ENCODE measurements around the gene SDK1. TPM values are rescaled to one million over a fixed set of nuclear protein-coding genes. Genes with fewer than 3 reads are reported as not detected.

The SDK1 gene
- total and polyA plus RNA-seq, 4 donors, result 1.9 to 46.3 (median 12.4) TPM

DNA sequence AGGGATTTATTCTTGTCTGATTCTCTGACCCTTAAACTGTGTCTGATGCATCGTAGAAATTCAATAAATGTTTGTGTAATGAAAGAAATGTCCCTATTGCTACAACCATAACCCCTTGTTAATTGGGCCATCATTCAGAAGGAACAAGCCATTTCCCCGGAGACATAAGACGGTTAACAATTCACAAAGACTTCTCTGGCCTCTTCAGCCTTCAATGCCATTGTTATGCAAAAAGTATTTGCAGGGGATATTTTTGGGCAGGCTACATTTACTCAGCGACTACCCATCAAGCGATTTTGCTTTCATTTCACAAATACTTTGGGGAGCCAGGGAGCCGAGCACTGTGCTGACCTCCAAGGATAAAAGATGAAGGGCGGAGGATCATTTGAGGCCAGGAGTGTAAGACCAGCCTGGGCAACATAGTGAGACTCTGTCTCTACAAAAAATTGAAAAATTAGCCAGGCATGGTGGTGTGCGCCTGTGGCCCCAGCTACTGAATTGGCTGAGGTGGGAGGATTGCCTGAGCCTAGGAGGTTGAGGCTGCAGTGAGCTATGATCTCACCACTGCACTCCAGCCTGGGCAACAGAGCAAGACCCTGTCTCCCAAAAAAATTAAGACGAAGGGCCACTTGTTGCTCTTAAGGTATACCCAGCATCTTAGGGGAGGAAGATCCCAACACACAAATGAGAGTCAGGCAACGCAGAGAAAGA is 20.0 kb upstream of the SDK1 start:
- no peak for ATAC-seq (ENCODE audit: low FRiP score)
- 64 to 70% methylated on average over 10 of the region's 10 CpGs for WGBS, 2 donors
- H3K27me3 ChIP-seq (ENCODE audit: control insufficient read depth in 1 of 2, insufficient read depth in 2 of 2, low read length in 1 of 2), result no peaks in the 10 kb centered on the region
- H3K4me1 ChIP-seq (ENCODE audit: control insufficient read depth in 1 of 2, insufficient read depth in 2 of 2, low read length in 2 of 2), result peaks cover 0 to 2% of the 10 kb centered on the region in 2 donors
- H3K36me3 ChIP-seq (ENCODE audit: control insufficient read depth in 1 of 2, insufficient read depth in 2 of 2, low read length in 1 of 2), result no peaks in the 10 kb centered on the region
- DNase-seq, result peak in 1 of 2 donors; percentile 17
- no peaks in the 10 kb centered on the region for H3K9me3 ChIP-seq (ENCODE audit: control insufficient read depth, low read length)
- H3K27ac ChIP-seq (ENCODE audit: low read depth in 1 of 2, low read length in 2 of 2), result peak overlapping the region; percentile 30 to 80
- intact Hi-C loops (cut with DNase I), result no loop called here
- no peak overlapping the region for H3K4me3 ChIP-seq (ENCODE audit: low read length in 2 of 2)

DNA sequence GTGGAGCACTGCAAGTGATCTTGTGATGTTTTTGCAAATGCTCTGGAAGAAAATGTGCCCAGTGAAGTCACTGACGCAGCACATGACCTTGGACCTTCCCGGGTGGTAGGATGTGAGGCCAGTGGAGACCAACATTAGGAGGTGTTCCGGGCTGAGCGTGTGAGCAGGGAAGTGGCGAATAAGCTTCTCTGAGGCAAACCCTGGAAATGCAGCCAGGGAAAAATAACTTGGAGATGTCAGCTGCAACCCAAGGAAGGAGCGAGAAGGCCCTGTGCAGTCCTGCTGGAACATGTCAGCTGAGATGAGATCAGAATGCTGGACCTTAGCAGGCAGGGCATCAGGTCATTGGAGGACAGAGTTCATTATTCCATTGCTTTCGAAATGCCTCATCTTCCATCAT is 18.6 kb upstream of the SDK1 start:
- Histone ChIP-seq H3K36me3 (ENCODE audit: control insufficient read depth in 1 of 2, insufficient read depth in 2 of 2, low read length in 1 of 2) (no peaks in the 10 kb centered on the region), H3K27ac (ENCODE audit: low read depth in 1 of 2, low read length in 2 of 2) (peak overlapping the region in 1 of 2 donors; percentile 37), H3K27me3 (ENCODE audit: control insufficient read depth in 1 of 2, insufficient read depth in 2 of 2, low read length in 1 of 2) (no peaks in the 10 kb centered on the region), H3K4me3 (ENCODE audit: low read length in 2 of 2) (no peak overlapping the region), H3K9me3 (ENCODE audit: control insufficient read depth, low read length) (no peaks in the 10 kb centered on the region), H3K4me1 (ENCODE audit: control insufficient read depth in 1 of 2, insufficient read depth in 2 of 2, low read length in 2 of 2) (peaks cover 0 to 2% of the 10 kb centered on the region in 2 donors)
- ATAC-seq (ENCODE audit: low FRiP score), result peak; percentile 73
- intact Hi-C loops (cut with DNase I), result no loop called here
- 7 to 10% methylated on average over 7 of the region's 7 CpGs for WGBS, 2 donors
- DNase-seq, result peak; percentile 64 to 73

DNA sequence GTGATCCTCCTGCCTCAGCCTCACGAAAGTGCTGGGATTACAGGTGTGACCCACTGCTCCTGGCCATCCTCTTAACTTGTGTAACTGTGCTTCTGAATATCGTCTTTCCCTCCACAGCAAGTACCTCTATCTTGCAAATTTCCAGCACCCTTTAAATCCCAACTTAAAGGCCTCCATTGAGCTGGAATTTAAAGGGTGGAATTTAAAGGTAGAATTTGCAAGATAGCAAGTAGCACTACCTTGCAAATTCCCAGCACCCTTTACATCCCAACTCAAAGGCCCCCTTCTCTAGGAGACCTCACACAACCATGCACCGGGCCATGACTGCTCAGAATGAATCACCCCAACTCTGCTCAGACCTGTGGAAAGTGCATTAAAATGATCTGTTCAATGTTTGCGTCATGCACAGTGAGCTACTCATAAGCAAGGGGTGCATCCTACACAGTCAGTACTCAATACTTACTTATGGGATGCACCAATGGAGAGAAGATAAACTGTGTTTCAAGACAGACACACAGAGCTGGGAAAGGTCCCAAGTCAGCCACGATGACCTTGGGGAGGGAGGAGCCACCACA is 17.8 kb upstream of the SDK1 start:
- Histone ChIP-seq H3K4me1 (ENCODE audit: control insufficient read depth in 1 of 2, insufficient read depth in 2 of 2, low read length in 2 of 2) (peaks cover 0 to 2% of the 10 kb centered on the region in 2 donors), H3K27me3 (ENCODE audit: control insufficient read depth in 1 of 2, insufficient read depth in 2 of 2, low read length in 1 of 2) (no peaks in the 10 kb centered on the region), H3K4me3 (ENCODE audit: low read length in 2 of 2) (no peak overlapping the region), H3K9me3 (ENCODE audit: control insufficient read depth, low read length) (no peaks in the 10 kb centered on the region), H3K36me3 (ENCODE audit: control insufficient read depth in 1 of 2, insufficient read depth in 2 of 2, low read length in 1 of 2) (no peaks in the 10 kb centered on the region), H3K27ac (ENCODE audit: low read depth in 1 of 2, low read length in 2 of 2) (peak overlapping the region in 1 of 2 donors; percentile 14)
- WGBS, 2 donors, result 82 to 86% methylated on average over 5 of the region's 5 CpGs
- DNase-seq (no peak), ATAC-seq (ENCODE audit: low FRiP score) (no peak)
- intact Hi-C loops (cut with DNase I), result no loop called here

DNA sequence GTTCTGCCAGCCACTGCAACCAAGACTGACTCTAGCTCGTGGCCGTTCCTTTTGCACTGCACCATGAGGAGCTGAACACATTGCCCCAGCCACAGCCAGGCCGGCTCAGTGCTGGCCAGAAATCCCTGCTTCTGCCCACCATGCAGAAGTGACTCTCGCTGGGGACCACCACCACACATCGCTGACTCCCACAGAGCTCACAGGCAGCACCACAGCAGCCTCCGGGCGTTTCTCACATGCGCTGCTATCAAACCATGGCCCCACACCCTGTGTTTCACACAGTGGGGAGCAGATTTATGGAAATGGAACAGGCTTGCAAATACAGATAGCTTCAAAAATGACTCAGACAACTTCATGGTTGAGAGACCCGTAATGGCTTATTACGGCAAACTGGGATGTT is 15.4 kb upstream of the SDK1 start:
- Histone ChIP-seq H3K27ac (ENCODE audit: low read depth in 1 of 2, low read length in 2 of 2) (no peak overlapping the region), H3K4me3 (ENCODE audit: low read length in 2 of 2) (no peak overlapping the region), H3K4me1 (ENCODE audit: control insufficient read depth in 1 of 2, insufficient read depth in 2 of 2, low read length in 2 of 2) (no peaks in the 10 kb centered on the region), H3K27me3 (ENCODE audit: control insufficient read depth in 1 of 2, insufficient read depth in 2 of 2, low read length in 1 of 2) (no peaks in the 10 kb centered on the region), H3K9me3 (ENCODE audit: control insufficient read depth, low read length) (peaks cover 2% of the 10 kb centered on the region), H3K36me3 (ENCODE audit: control insufficient read depth in 1 of 2, insufficient read depth in 2 of 2, low read length in 1 of 2) (no peaks in the 10 kb centered on the region)
- peak in 1 of 2 donors; percentile 59 for DNase-seq
- intact Hi-C loops (cut with DNase I), result no loop called here
- 96% methylated on average over 10 of the region's 10 CpGs for WGBS, 2 donors
- no peak for ATAC-seq (ENCODE audit: low FRiP score)

DNA sequence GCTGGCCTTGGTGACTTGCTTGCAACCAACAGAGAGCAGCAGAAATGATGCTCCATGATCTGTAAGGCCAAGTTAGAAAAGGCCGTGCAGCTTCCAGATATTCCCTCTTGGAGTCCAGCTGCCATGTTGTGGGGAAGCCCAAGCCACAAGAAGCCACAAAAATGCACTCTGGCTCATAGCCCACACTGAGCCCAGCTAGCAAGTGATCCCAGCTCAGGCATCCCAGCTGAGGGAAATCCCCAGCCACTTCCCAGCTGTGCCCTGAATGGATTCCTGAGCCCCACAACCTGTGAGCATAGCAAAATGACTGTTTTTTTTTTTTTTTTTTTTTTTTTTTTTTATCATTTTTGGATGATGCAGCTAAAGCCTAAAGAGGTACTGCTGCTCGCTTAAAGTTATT is 11.1 kb upstream of the SDK1 start:
- no peaks in the 10 kb centered on the region for H3K4me1 ChIP-seq (ENCODE audit: control insufficient read depth in 1 of 2, insufficient read depth in 2 of 2, low read length in 2 of 2)
- DNase-seq (no peak), ATAC-seq (ENCODE audit: low FRiP score) (no peak)
- no peak overlapping the region for H3K4me3 ChIP-seq (ENCODE audit: low read length in 2 of 2)
- H3K9me3 ChIP-seq (ENCODE audit: control insufficient read depth, low read length), result peaks cover 2% of the 10 kb centered on the region
- H3K27ac ChIP-seq (ENCODE audit: low read depth in 1 of 2, low read length in 2 of 2), result no peak overlapping the region
- intact Hi-C loops (cut with DNase I), result loop anchor here in 1 of 2 donors (10.0 kb wide), 1 partner anchor 605 kb away; no protein-coding TSS in a partner anchor
- no peaks in the 10 kb centered on the region for H3K36me3 ChIP-seq (ENCODE audit: control insufficient read depth in 1 of 2, insufficient read depth in 2 of 2, low read length in 1 of 2)
- H3K27me3 ChIP-seq (ENCODE audit: control insufficient read depth in 1 of 2, insufficient read depth in 2 of 2, low read length in 1 of 2), result no peaks in the 10 kb centered on the region
- WGBS, 2 donors, result 95 to 98% methylated on average over 2 of the region's 2 CpGs

DNA sequence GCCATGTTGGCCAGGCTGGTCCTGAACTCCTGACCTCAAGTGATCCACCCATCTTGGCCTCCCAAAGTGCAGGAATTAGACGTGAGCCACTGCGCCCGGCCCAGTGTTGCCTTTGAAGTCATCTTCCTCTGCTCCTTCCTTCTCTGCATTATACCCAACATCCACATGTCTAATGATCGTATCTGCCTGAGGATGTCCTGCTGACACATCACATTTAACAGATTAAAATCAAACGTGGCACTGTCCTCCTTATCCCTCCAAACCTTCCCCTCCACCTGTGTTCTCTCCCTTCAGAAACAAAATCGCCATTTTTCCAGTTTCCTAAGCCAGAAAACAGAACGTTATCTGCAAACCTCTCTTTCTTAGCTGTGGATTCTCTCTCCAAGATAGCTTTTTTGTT is 8.4 kb upstream of the SDK1 start:
- peak in 1 of 2 donors; percentile 27 for DNase-seq
- Histone ChIP-seq H3K4me3 (ENCODE audit: low read length in 2 of 2) (no peak overlapping the region), H3K4me1 (ENCODE audit: control insufficient read depth in 1 of 2, insufficient read depth in 2 of 2, low read length in 2 of 2) (no peaks in the 10 kb centered on the region), H3K27ac (ENCODE audit: low read depth in 1 of 2, low read length in 2 of 2) (no peak overlapping the region), H3K27me3 (ENCODE audit: control insufficient read depth in 1 of 2, insufficient read depth in 2 of 2, low read length in 1 of 2) (no peaks in the 10 kb centered on the region), H3K9me3 (ENCODE audit: control insufficient read depth, low read length) (peaks cover 2% of the 10 kb centered on the region), H3K36me3 (ENCODE audit: control insufficient read depth in 1 of 2, insufficient read depth in 2 of 2, low read length in 1 of 2) (no peaks in the 10 kb centered on the region)
- ATAC-seq (ENCODE audit: low FRiP score), result no peak
- WGBS, 2 donors, result 82 to 86% methylated on average over 7 of the region's 7 CpGs
- intact Hi-C loops (cut with DNase I), result loop anchor here in 1 of 2 donors (10.0 kb wide), 1 partner anchor 602 kb away; no protein-coding TSS in a partner anchor

DNA sequence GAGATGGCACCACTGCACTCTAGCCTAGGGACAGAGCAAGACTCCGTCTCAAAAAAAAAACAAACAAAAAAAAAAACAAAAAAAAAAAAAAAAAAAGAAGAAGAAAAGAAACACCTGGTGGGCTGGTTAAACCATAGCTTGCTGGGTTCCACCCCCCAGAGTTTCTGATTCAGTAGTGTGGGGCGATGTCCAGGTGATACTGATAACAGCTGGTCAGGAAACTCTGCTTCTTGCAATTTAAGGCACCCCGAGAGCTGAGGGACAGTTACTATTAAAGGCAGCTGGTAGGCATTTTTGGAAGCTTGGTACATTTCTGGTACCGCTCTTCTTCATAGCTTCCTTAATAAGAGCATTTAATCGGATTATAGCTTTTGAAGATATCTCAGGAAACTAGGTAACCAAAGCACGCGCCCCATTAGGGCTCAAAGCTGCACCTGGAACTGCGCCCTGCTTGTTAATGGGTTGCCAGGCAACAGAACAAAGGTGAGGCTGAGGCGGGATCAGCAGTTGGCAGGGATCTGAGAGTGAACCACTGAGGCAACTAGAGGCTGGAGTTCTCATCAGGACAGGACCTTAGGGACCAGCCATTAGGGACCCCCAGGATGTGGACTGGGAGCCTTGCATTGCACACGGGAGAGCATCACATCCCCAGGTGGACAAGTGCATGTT is 6.5 kb upstream of the SDK1 start:
- 84 to 90% methylated on average over 10 of the region's 10 CpGs for WGBS, 2 donors
- H3K9me3 ChIP-seq (ENCODE audit: control insufficient read depth, low read length), result peaks cover 2% of the 10 kb centered on the region
- ATAC-seq (ENCODE audit: low FRiP score) (no peak), DNase-seq (peak in 1 of 2 donors; percentile 59)
- intact Hi-C loops (cut with DNase I), result loop anchor here in 1 of 2 donors (10.0 kb wide), 1 partner anchor 600 kb away; no protein-coding TSS in a partner anchor
- H3K27ac ChIP-seq (ENCODE audit: low read depth in 1 of 2, low read length in 2 of 2), result no peak overlapping the region
- H3K4me1 ChIP-seq (ENCODE audit: control insufficient read depth in 1 of 2, insufficient read depth in 2 of 2, low read length in 2 of 2), result no peaks in the 10 kb centered on the region
- no peak overlapping the region for H3K4me3 ChIP-seq (ENCODE audit: low read length in 2 of 2)
- no peaks in the 10 kb centered on the region for H3K27me3 ChIP-seq (ENCODE audit: control insufficient read depth in 1 of 2, insufficient read depth in 2 of 2, low read length in 1 of 2)
- no peaks in the 10 kb centered on the region for H3K36me3 ChIP-seq (ENCODE audit: control insufficient read depth in 1 of 2, insufficient read depth in 2 of 2, low read length in 1 of 2)

DNA sequence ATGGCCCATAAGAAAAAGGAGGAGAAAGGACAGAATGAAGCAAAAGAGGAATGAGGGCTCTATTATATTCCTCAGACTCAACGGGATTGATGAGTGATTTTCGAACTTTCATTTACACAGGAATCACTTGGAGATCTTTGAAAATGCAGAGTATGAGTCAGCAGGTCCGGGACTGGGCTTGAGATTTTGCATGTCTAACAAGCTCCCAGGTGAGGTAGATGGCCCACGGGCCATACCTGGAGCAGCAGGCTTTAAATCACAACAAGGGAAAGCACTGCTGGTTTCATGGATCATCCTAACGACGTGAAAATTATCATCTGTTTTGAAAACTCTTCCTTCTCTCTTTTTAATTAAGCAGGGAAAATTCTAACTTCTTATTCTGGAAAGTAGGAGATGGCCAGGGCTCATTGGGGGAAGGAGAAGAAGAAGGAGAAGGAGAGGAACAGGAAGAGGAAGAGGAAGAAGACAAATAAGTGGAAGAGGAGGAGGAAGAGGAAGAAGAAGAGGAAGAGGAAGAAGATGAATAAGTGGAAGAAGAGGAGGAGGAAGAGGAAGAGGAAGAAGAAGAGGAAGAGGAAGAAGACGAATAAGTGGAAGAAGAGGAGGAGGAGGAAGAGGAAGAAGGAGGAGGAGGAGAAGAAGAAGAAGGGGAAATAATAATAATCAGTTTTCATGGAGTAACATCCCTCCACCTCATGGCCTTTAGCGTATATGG is 3.8 kb upstream of the SDK1 start:
- Histone ChIP-seq H3K27me3 (ENCODE audit: control insufficient read depth in 1 of 2, insufficient read depth in 2 of 2, low read length in 1 of 2) (no peaks in the 10 kb centered on the region), H3K36me3 (ENCODE audit: control insufficient read depth in 1 of 2, insufficient read depth in 2 of 2, low read length in 1 of 2) (no peaks in the 10 kb centered on the region), H3K4me3 (ENCODE audit: low read length in 2 of 2) (no peak overlapping the region), H3K27ac (ENCODE audit: low read depth in 1 of 2, low read length in 2 of 2) (no peak overlapping the region), H3K4me1 (ENCODE audit: control insufficient read depth in 1 of 2, insufficient read depth in 2 of 2, low read length in 2 of 2) (no peaks in the 10 kb centered on the region), H3K9me3 (ENCODE audit: control insufficient read depth, low read length) (no peaks in the 10 kb centered on the region)
- ATAC-seq (ENCODE audit: low FRiP score), result no peak
- DNase-seq, result no peak
- intact Hi-C loops (cut with DNase I), result loop anchor here in 1 of 2 donors (10.0 kb wide), 1 partner anchor 598 kb away; no protein-coding TSS in a partner anchor
- WGBS, 2 donors, result 91% methylated on average over 8 of the region's 8 CpGs
